ENCODE data around the gene BIVM.

BIVM gene

DNA sequence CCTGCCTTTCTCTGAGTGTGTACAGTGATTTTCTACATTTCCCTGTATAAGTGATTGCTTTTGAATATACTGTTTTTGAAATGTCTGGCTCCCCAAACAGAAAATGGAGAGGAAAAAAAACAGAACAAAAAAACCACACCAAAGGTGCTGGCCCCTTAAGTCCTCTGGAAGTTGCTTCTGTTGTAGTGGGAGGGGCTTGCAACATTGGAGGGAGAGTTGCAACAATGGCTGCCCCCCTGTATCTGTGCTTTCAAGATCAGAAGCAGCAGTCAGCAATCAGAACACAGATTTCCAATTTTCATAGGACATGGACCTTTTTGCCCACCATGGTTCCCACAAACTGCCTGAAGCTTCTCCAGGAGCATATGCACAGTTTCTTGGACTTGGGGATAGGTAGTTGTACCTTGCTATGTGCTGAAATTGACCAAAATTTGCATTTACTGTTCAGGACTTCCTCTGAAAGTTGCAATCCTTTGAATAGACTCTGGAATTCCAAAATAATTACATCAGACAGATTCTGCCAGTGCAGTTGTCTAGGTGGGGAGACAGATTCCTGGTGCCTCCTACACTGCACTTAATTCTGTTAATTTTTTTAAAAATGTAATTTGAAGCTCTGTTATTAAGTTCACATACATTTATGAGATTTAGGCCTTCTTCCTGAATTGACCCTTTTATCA is 13.8 kb downstream of the BIVM start:
- Histone ChIP-seq H3K4me3 (ENCODE audit: low read depth in 1 of 5, low read length in 5 of 5) (no peak overlapping the region), H3K36me3 (ENCODE audit: control insufficient read depth in 5 of 5, insufficient read depth in 5 of 5, low read length in 5 of 5) (peaks cover 4 to 11% (median 7%) of the 10 kb centered on the region in 5 donors), H3K9ac (ENCODE audit: low read length in 5 of 5) (no peak overlapping the region), H3K27ac (ENCODE audit: low read depth, low read length) (no peak overlapping the region), H3K4me1 (ENCODE audit: control insufficient read depth in 5 of 5, insufficient read depth in 5 of 5, low read length in 5 of 5) (peaks cover 0 to 2% (median 0%) of the 10 kb centered on the region in 5 donors), H3K27me3 (ENCODE audit: control insufficient read depth in 5 of 5, insufficient read depth in 4 of 5, low read length in 5 of 5) (no peaks in the 10 kb centered on the region), H3K9me3 (ENCODE audit: control insufficient read depth in 5 of 5, low read length in 5 of 5) (peaks cover 0 to 3% (median 0%) of the 10 kb centered on the region in 5 donors)

DNA sequence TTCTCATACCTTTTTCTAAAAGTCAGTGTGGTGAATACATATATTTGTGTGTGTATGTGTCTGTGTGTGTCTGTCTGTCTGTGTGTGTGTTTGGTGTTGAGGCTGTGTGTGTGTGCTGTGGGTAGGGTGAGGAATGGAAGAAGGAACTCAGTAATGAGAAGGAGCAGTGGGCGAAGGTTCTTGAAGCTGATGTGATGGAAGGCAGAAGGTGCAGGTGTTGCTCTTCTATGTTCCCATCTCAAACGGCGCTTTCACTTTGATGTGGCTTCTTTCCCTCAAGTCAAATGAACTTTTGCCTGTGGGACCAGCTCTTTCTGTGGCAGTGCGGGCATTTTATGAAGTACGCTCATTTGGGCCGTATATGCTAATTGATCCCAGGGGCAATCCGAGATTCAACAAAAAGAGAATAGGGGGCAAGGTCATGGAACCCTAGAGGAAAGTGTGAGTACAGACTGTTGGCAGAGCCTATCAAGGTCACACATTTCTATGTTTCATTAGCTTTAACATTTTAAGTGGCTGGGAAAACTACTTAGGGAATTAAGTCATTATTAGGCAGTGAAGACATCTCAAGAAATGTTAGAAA is 15.2 kb downstream of the BIVM start:
- Histone ChIP-seq H3K36me3 (ENCODE audit: control insufficient read depth in 5 of 5, insufficient read depth in 5 of 5, low read length in 5 of 5) (peaks cover 7 to 16% (median 8%) of the 10 kb centered on the region in 5 donors), H3K9me3 (ENCODE audit: control insufficient read depth in 5 of 5, low read length in 5 of 5) (peaks cover 0 to 3% (median 0%) of the 10 kb centered on the region in 5 donors), H3K9ac (ENCODE audit: low read length in 5 of 5) (no peak overlapping the region), H3K27me3 (ENCODE audit: control insufficient read depth in 5 of 5, insufficient read depth in 4 of 5, low read length in 5 of 5) (no peaks in the 10 kb centered on the region), H3K27ac (ENCODE audit: low read depth, low read length) (no peak overlapping the region), H3K4me1 (ENCODE audit: control insufficient read depth in 5 of 5, insufficient read depth in 5 of 5, low read length in 5 of 5) (peaks cover 0 to 2% (median 0%) of the 10 kb centered on the region in 5 donors), H3K4me3 (ENCODE audit: low read depth in 1 of 5, low read length in 5 of 5) (no peak overlapping the region)

DNA sequence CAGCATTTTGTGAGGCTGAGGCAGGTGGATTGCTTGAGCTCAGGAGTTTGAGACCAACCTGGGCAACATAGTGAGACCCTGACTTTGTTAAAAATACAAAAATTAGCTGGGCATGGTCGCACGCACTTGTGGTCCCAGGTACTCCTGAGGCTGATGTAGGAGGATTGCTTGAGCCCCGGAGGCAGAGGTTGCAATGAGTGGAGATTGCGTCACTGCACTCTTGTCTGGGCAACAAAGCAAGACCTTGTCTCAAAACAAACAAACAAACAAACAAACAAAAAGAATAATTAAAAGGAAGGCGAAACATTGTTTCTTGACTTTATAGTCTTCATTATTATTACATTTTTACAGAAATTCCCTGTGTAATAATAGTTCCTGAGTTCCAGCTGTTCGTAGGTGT is 15.9 kb downstream of the BIVM start:
- Histone ChIP-seq H3K36me3 (ENCODE audit: control insufficient read depth in 5 of 5, insufficient read depth in 5 of 5, low read length in 5 of 5) (peaks cover 7 to 16% (median 11%) of the 10 kb centered on the region in 5 donors), H3K27ac (ENCODE audit: low read depth, low read length) (no peak overlapping the region), H3K27me3 (ENCODE audit: control insufficient read depth in 5 of 5, insufficient read depth in 4 of 5, low read length in 5 of 5) (no peaks in the 10 kb centered on the region), H3K4me1 (ENCODE audit: control insufficient read depth in 5 of 5, insufficient read depth in 5 of 5, low read length in 5 of 5) (peaks cover 0 to 2% (median 0%) of the 10 kb centered on the region in 5 donors), H3K9me3 (ENCODE audit: control insufficient read depth in 5 of 5, low read length in 5 of 5) (peaks cover 0 to 3% (median 0%) of the 10 kb centered on the region in 5 donors), H3K9ac (ENCODE audit: low read length in 5 of 5) (no peak overlapping the region), H3K4me3 (ENCODE audit: low read depth in 1 of 5, low read length in 5 of 5) (no peak overlapping the region)

- H3K27ac ChIP-seq (ENCODE audit: low read depth, low read length) = no peak overlapping the region
- no peaks in the 10 kb centered on the region for H3K27me3 ChIP-seq (ENCODE audit: control insufficient read depth in 5 of 5, insufficient read depth in 4 of 5, low read length in 5 of 5)
- H3K4me3 ChIP-seq (ENCODE audit: low read depth in 1 of 5, low read length in 5 of 5) = no peak overlapping the region
- peaks cover 7 to 19% (median 11%) of the 10 kb centered on the region in 5 donors for H3K36me3 ChIP-seq (ENCODE audit: control insufficient read depth in 5 of 5, insufficient read depth in 5 of 5, low read length in 5 of 5)
- peaks cover 0 to 5% (median 0%) of the 10 kb centered on the region in 5 donors for H3K4me1 ChIP-seq (ENCODE audit: control insufficient read depth in 5 of 5, insufficient read depth in 5 of 5, low read length in 5 of 5)
- H3K9me3 ChIP-seq (ENCODE audit: control insufficient read depth in 5 of 5, low read length in 5 of 5) = peaks cover 0 to 2% (median 0%) of the 10 kb centered on the region in 5 donors
- H3K9ac ChIP-seq (ENCODE audit: low read length in 5 of 5) = no peak overlapping the region
Measured at GRCh38 chr13:102815788-102816187, 16.9 kb downstream of the BIVM start.

DNA sequence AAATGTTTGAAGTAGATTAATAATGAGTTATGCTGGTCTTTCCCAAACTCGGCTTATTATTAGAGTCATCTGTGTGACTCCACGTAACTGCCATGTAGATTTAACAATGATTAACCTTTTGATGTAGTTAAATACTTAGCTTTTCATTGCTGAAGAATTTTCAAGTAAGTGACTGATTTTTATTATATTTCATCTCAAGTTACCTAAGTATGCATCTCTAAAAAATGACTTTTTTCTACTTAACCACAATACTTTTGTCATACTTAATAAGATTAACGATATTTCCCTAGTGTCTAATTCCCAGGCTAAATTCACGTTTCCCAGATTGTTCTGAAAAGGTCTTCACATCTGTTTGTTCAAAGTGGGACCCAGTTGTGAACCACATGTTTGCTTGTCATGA is 17.8 kb downstream of the BIVM start:
- no peak overlapping the region for H3K4me3 ChIP-seq (ENCODE audit: low read depth in 1 of 5, low read length in 5 of 5)
- H3K36me3 ChIP-seq (ENCODE audit: control insufficient read depth in 5 of 5, insufficient read depth in 5 of 5, low read length in 5 of 5) = peaks cover 8 to 22% (median 15%) of the 10 kb centered on the region in 5 donors
- H3K4me1 ChIP-seq (ENCODE audit: control insufficient read depth in 5 of 5, insufficient read depth in 5 of 5, low read length in 5 of 5) = peaks cover 0 to 5% (median 0%) of the 10 kb centered on the region in 5 donors
- no peaks in the 10 kb centered on the region for H3K27me3 ChIP-seq (ENCODE audit: control insufficient read depth in 5 of 5, insufficient read depth in 4 of 5, low read length in 5 of 5)
- no peak overlapping the region for H3K9ac ChIP-seq (ENCODE audit: low read length in 5 of 5)
- no peak overlapping the region for H3K27ac ChIP-seq (ENCODE audit: low read depth, low read length)
- H3K9me3 ChIP-seq (ENCODE audit: control insufficient read depth in 5 of 5, low read length in 5 of 5) = no peaks in the 10 kb centered on the region

DNA sequence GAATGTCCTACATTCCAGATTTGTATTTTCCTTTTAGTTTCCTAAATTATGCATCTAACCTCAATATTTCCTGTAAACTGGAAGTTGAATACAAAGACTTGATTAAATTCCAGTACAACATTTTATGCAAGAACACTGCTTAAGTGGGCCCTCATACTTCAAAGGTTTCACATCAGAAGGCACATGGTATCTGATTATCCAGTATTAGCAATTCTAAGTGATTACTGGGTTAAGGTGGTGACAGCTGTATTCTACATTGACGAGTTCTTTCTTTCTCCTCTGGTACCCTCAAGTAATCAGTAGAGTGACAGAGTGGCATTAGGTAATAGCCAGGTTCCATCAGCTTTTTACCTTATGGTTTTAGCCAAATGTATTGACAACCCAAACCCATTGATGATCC is 18.3 kb downstream of the BIVM start:
- H3K9ac ChIP-seq (ENCODE audit: low read length in 5 of 5) = no peak overlapping the region
- H3K9me3 ChIP-seq (ENCODE audit: control insufficient read depth in 5 of 5, low read length in 5 of 5) = no peaks in the 10 kb centered on the region
- H3K27ac ChIP-seq (ENCODE audit: low read depth, low read length) = no peak overlapping the region
- H3K4me1 ChIP-seq (ENCODE audit: control insufficient read depth in 5 of 5, insufficient read depth in 5 of 5, low read length in 5 of 5) = peaks cover 0 to 5% (median 0%) of the 10 kb centered on the region in 5 donors
- no peaks in the 10 kb centered on the region for H3K27me3 ChIP-seq (ENCODE audit: control insufficient read depth in 5 of 5, insufficient read depth in 4 of 5, low read length in 5 of 5)
- peaks cover 14 to 24% (median 20%) of the 10 kb centered on the region in 5 donors for H3K36me3 ChIP-seq (ENCODE audit: control insufficient read depth in 5 of 5, insufficient read depth in 5 of 5, low read length in 5 of 5)
- no peak overlapping the region for H3K4me3 ChIP-seq (ENCODE audit: low read depth in 1 of 5, low read length in 5 of 5)

- Histone ChIP-seq H3K4me1 (ENCODE audit: control insufficient read depth in 5 of 5, insufficient read depth in 5 of 5, low read length in 5 of 5) (peaks cover 0 to 5% (median 0%) of the 10 kb centered on the region in 5 donors), H3K9me3 (ENCODE audit: control insufficient read depth in 5 of 5, low read length in 5 of 5) (no peaks in the 10 kb centered on the region), H3K27me3 (ENCODE audit: control insufficient read depth in 5 of 5, insufficient read depth in 4 of 5, low read length in 5 of 5) (no peaks in the 10 kb centered on the region), H3K27ac (ENCODE audit: low read depth, low read length) (no peak overlapping the region), H3K9ac (ENCODE audit: low read length in 5 of 5) (no peak overlapping the region), H3K4me3 (ENCODE audit: low read depth in 1 of 5, low read length in 5 of 5) (no peak overlapping the region), H3K36me3 (ENCODE audit: control insufficient read depth in 5 of 5, insufficient read depth in 5 of 5, low read length in 5 of 5) (peaks cover 19 to 31% (median 25%) of the 10 kb centered on the region in 5 donors)
Measured at GRCh38 chr13:102817907-102818306, 19.0 kb downstream of the BIVM start.

GRCh38 chr13:102825400-102825799 is 26.5 kb downstream of the BIVM start:
- Histone ChIP-seq H3K27ac (ENCODE audit: low read depth, low read length) (no peak overlapping the region), H3K4me1 (ENCODE audit: control insufficient read depth in 5 of 5, insufficient read depth in 5 of 5, low read length in 5 of 5) (peaks cover 0 to 11% (median 3%) of the 10 kb centered on the region in 5 donors), H3K9ac (ENCODE audit: low read length in 5 of 5) (peak overlapping the region in 2 of 5 donors; percentile 17 to 46), H3K36me3 (ENCODE audit: control insufficient read depth in 5 of 5, insufficient read depth in 5 of 5, low read length in 5 of 5) (peaks cover 30 to 44% (median 36%) of the 10 kb centered on the region in 5 donors), H3K4me3 (ENCODE audit: low read depth in 1 of 5, low read length in 5 of 5) (no peak overlapping the region), H3K9me3 (ENCODE audit: control insufficient read depth in 5 of 5, low read length in 5 of 5) (no peaks in the 10 kb centered on the region), H3K27me3 (ENCODE audit: control insufficient read depth in 5 of 5, insufficient read depth in 4 of 5, low read length in 5 of 5) (no peaks in the 10 kb centered on the region)

GRCh38 chr13:102825921-102826706 is 27.2 kb downstream of the BIVM start:
- Histone ChIP-seq H3K36me3 (ENCODE audit: control insufficient read depth in 5 of 5, insufficient read depth in 5 of 5, low read length in 5 of 5) (peaks cover 26 to 44% (median 35%) of the 10 kb centered on the region in 5 donors), H3K9ac (ENCODE audit: low read length in 5 of 5) (peak overlapping the region in 2 of 5 donors; percentile 17 to 46), H3K27me3 (ENCODE audit: control insufficient read depth in 5 of 5, insufficient read depth in 4 of 5, low read length in 5 of 5) (no peaks in the 10 kb centered on the region), H3K27ac (ENCODE audit: low read depth, low read length) (no peak overlapping the region), H3K9me3 (ENCODE audit: control insufficient read depth in 5 of 5, low read length in 5 of 5) (no peaks in the 10 kb centered on the region), H3K4me3 (ENCODE audit: low read depth in 1 of 5, low read length in 5 of 5) (no peak overlapping the region), H3K4me1 (ENCODE audit: control insufficient read depth in 5 of 5, insufficient read depth in 5 of 5, low read length in 5 of 5) (peaks cover 0 to 8% (median 3%) of the 10 kb centered on the region in 5 donors)
